Measurements from ENCODE around the gene HMGCS2. TPM values are rescaled to one million over a fixed set of nuclear protein-coding genes. Genes with fewer than 3 reads are reported as not detected.

The HMGCS2 gene
- total and polyA plus RNA-seq, 9 of the 15 experiments (the other 6 are each of a cell fraction or from before 2014, with no cell fraction given) = 0.13 TPM; not detected in 8

- TF ChIP-seq FOXP4 (CRISPR knock-in tag; IDR thresholded peaks at IDR 0.05; ENCODE audit: borderline replicate concordance) = no peak
- TF ChIP-seq DDX20 (tag; IDR thresholded peaks at IDR 0.05; ENCODE audit: low read depth) = no peak
- no peak for TF ChIP-seq NFE2L1 (tag; IDR thresholded peaks at IDR 0.05; ENCODE audit: borderline replicate concordance, low read depth)
- no peak for TF ChIP-seq ZNF197 (CRISPR knock-in tag; IDR thresholded peaks at IDR 0.05; ENCODE audit: low read depth)
- TF ChIP-seq, protein P1, sequence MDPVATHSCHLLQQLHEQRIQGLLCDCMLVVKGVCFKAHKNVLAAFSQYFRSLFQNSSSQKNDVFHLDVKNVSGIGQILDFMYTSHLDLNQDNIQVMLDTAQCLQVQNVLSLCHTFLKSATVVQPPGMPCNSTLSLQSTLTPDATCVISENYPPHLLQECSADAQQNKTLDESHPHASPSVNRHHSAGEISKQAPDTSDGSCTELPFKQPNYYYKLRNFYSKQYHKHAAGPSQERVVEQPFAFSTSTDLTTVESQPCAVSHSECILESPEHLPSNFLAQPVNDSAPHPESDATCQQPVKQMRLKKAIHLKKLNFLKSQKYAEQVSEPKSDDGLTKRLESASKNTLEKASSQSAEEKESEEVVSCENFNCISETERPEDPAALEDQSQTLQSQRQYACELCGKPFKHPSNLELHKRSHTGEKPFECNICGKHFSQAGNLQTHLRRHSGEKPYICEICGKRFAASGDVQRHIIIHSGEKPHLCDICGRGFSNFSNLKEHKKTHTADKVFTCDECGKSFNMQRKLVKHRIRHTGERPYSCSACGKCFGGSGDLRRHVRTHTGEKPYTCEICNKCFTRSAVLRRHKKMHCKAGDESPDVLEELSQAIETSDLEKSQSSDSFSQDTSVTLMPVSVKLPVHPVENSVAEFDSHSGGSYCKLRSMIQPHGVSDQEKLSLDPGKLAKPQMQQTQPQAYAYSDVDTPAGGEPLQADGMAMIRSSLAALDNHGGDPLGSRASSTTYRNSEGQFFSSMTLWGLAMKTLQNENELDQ (CRISPR knock-in tag; IDR thresholded peaks at IDR 0.05; ENCODE audit: borderline replicate concordance) = no peak
- TF ChIP-seq NR1H2 (CRISPR knock-in tag; IDR thresholded peaks at IDR 0.05) = no peak
- TF ChIP-seq ZNF408 (CRISPR knock-in tag; IDR thresholded peaks at IDR 0.05; ENCODE audit: low read depth) = no peak
- TF ChIP-seq POLR2AphosphoS5 (IDR thresholded peaks at IDR 0.05; ENCODE audit: control insufficient read depth, insufficient read depth, low read depth, low read length) = no peak
- TF ChIP-seq GATA2 (CRISPR knock-in tag; IDR thresholded peaks at IDR 0.05) = no peak
- TF ChIP-seq CUX1 (CRISPR knock-in tag; IDR thresholded peaks at IDR 0.05) = no peak
- TF ChIP-seq, protein P2, sequence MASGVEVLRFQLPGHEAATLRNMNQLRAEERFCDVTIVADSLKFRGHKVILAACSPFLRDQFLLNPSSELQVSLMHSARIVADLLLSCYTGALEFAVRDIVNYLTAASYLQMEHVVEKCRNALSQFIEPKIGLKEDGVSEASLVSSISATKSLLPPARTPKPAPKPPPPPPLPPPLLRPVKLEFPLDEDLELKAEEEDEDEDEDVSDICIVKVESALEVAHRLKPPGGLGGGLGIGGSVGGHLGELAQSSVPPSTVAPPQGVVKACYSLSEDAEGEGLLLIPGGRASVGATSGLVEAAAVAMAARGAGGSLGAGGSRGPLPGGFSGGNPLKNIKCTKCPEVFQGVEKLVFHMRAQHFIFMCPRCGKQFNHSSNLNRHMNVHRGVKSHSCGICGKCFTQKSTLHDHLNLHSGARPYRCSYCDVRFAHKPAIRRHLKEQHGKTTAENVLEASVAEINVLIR (CRISPR knock-in tag; IDR thresholded peaks at IDR 0.05) = no peak
- no peak for TF ChIP-seq HDAC6 (IDR thresholded peaks at IDR 0.05; ENCODE audit: low read depth, low read length)
- TF ChIP-seq, protein P3, sequence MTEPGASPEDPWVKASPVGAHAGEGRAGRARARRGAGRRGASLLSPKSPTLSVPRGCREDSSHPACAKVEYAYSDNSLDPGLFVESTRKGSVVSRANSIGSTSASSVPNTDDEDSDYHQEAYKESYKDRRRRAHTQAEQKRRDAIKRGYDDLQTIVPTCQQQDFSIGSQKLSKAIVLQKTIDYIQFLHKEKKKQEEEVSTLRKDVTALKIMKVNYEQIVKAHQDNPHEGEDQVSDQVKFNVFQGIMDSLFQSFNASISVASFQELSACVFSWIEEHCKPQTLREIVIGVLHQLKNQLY (CRISPR knock-in tag; conservative IDR thresholded peaks at IDR 0.05) = no peak
- TF ChIP-seq ZNF780A (CRISPR knock-in tag; IDR thresholded peaks at IDR 0.05) = no peak
- TF ChIP-seq CBFA2T3 (IDR thresholded peaks at IDR 0.05) = peak; percentile 53
Measured at GRCh38 chr1:119732465-119733168, 36.1 kb downstream of the HMGCS2 start (continued).

All from K562 (cell line).